Stimulated activated CD4-positive, alpha-beta T cell treated with anti-CD3 and anti-CD28 coated beads, Interleukin-4, amount 100 ng/mL, for 24 hours (primary cell): Measurements from ENCODE around the gene USP7.
"Not testable (repeated sequence)": the region's sequence is repeated elsewhere in the genome, so short reads cannot be mapped to it uniquely, and the experiment has no call there.

ENCODE experiments used
- DNase-seq: peaks from one replicate; pipeline ENCODE4 v3.0.0-alpha.2; 2020

Gene USP7

GRCh38 chr16:8874388-8874787 is 89.3 kb downstream of the USP7 start:
- DNase-seq = no peak

GRCh38 chr16:8873866-8874195 is 89.9 kb downstream of the USP7 start:
- not testable (repeated sequence) for DNase-seq

- DNase-seq = no peak
These were observed 90.5 kb downstream of the USP7 start for GRCh38 chr16:8872967-8873865.

GRCh38 chr16:8872071-8872470 is 91.6 kb downstream of the USP7 start:
- no peak for DNase-seq

- DNase-seq = not testable (repeated sequence)
These were observed 93.8 kb downstream of the USP7 start for GRCh38 chr16:8869988-8870241.

- no peak for DNase-seq
These were observed 94.3 kb downstream of the USP7 start for GRCh38 chr16:8869212-8869987.

- DNase-seq = peak; percentile 81
These were observed 95.1 kb downstream of the USP7 start, which contains the start of gene CARHSP1 for GRCh38 chr16:8868416-8869211. Gene CARHSP1 (minus strand): TSS chr16:8869006. CDS start chr16:8859328, 9,678 bp downstream.

GRCh38 chr16:8867932-8868415 is 95.7 kb downstream of the USP7 start:
- no peak for DNase-seq

- no peak for DNase-seq
These were observed 96.3 kb downstream of the USP7 start for GRCh38 chr16:8867216-8867931.

GRCh38 chr16:8866884-8867215 is 96.9 kb downstream of the USP7 start:
- DNase-seq = no peak

- no peak for DNase-seq
These were observed 97.4 kb downstream of the USP7 start for GRCh38 chr16:8866118-8866883.

GRCh38 chr16:8865145-8865882 is 98.4 kb downstream of the USP7 start:
- DNase-seq = no peak

- DNase-seq = no peak
These were observed 99.1 kb downstream of the USP7 start for GRCh38 chr16:8864480-8865110.

GRCh38 chr16:8863594-8864424 is 99.9 kb downstream of the USP7 start:
- DNase-seq = no peak

- DNase-seq = no peak
These were observed 101.2 kb downstream of the USP7 start for GRCh38 chr16:8862309-8863130.

GRCh38 chr16:8861563-8862308 is 102.0 kb downstream of the USP7 start:
- no peak for DNase-seq

- no peak for DNase-seq
These were observed 103.5 kb downstream of the USP7 start for GRCh38 chr16:8859913-8860881.
